Measurements from ENCODE around the gene SLC9A3. TPM values are rescaled to one million over a fixed set of nuclear protein-coding genes. Genes with fewer than 3 reads are reported as not detected.

Gene SLC9A3
- total RNA-seq, 4 donors from 2014 or later = 5.9 to 8.2 (median 7.6) TPM

DNA sequence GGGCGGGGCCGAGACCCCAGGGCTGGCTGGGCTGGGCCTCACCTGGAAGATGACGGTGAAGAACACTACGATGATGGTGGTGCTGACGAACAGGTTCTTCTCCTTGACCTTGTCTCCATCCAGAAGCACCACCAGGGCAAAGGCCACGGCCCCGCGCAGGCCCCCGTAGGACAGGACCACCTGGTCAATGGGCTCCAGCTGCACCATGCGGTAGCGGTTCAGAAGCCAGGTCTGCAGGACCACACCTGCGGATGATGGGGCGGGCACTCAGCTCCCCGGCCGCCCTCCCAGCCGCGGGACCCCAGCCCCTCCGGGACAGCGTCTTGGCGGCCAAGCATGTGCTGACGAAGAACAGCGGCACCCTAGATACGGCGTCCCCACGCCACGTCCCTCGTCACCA is 41.7 kb downstream of the SLC9A3 start:
- Histone ChIP-seq H3K27me3 (peaks cover 11% of the 10 kb centered on the region), H3K4me1 (no peaks in the 10 kb centered on the region), H3K36me3 (no peaks in the 10 kb centered on the region), H3K4me3 (replicated peaks in 1 of 3) (no peak overlapping the region), H3K27ac (no peak overlapping the region), H3K9me3 (no peaks in the 10 kb centered on the region)
- no peak for DNase-seq
- WGBS, 2 donors = 80 to 93% methylated on average over 5 to 25 of the region's 27 CpGs
- no peak for TF ChIP-seq POLR2A (IDR thresholded peaks at IDR 0.05)
- TF ChIP-seq, protein P1, sequence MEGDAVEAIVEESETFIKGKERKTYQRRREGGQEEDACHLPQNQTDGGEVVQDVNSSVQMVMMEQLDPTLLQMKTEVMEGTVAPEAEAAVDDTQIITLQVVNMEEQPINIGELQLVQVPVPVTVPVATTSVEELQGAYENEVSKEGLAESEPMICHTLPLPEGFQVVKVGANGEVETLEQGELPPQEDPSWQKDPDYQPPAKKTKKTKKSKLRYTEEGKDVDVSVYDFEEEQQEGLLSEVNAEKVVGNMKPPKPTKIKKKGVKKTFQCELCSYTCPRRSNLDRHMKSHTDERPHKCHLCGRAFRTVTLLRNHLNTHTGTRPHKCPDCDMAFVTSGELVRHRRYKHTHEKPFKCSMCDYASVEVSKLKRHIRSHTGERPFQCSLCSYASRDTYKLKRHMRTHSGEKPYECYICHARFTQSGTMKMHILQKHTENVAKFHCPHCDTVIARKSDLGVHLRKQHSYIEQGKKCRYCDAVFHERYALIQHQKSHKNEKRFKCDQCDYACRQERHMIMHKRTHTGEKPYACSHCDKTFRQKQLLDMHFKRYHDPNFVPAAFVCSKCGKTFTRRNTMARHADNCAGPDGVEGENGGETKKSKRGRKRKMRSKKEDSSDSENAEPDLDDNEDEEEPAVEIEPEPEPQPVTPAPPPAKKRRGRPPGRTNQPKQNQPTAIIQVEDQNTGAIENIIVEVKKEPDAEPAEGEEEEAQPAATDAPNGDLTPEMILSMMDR (IDR thresholded peaks at IDR 0.05) = no peak
- intact Hi-C loops (cut with DNase I) = no loop called here

DNA sequence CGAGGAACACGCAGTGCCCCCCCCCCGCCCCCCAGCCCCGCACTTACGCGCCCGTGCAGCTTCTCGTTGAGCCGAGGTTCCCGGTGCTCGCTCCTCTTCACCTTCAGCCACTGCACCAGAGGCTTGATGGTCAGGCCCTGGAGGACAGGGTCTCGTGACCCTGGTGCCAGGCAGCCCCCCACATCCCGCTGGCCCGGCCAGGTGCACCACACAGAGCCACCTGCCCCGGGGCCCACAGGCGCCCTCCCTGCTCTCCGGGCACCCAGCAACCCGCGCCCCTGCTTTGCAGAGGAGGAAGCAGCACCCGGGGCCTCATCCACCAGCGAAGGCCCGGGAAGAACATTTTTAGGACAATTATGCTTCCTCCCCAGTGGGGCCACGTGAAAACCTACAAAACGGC is 42.2 kb downstream of the SLC9A3 start:
- Histone ChIP-seq H3K9me3 (no peaks in the 10 kb centered on the region), H3K4me3 (replicated peaks in 1 of 3) (no peak overlapping the region), H3K27ac (no peak overlapping the region), H3K36me3 (no peaks in the 10 kb centered on the region), H3K4me1 (no peaks in the 10 kb centered on the region), H3K27me3 (peaks cover 11% of the 10 kb centered on the region)
- no peak for DNase-seq
- WGBS, 2 donors = 67% methylated on average over 1 of the region's 24 CpGs; no CpG with 5 or more reads in 1 of the 2 donors
- intact Hi-C loops (cut with DNase I) = no loop called here
- no peak for TF ChIP-seq POLR2A (IDR thresholded peaks at IDR 0.05)
- TF ChIP-seq, protein P1 (IDR thresholded peaks at IDR 0.05) = no peak

DNA sequence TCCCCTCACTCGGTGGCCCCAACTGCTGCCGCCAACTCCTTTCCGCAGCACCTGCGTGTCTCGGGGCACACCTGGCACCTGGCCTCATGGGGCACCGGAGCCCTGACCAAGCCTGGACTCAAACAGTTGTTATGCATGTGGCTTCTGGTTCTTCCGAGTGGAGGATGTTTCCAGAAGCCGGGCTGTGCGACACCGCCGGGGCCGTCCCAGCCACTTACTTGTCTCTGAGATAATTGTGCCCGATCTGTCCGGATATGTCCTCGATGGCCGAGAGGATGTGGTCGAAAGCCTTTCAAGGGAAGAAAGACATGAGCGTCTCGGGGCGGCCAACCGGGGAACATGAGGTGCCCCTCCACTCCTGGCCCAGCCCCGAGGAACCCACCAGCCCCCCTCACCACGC is 42.9 kb downstream of the SLC9A3 start:
- 76 to 82% methylated on average over 21 to 22 of the region's 23 CpGs for WGBS, 2 donors
- Histone ChIP-seq H3K27me3 (peaks cover 15% of the 10 kb centered on the region), H3K36me3 (no peaks in the 10 kb centered on the region)

DNA sequence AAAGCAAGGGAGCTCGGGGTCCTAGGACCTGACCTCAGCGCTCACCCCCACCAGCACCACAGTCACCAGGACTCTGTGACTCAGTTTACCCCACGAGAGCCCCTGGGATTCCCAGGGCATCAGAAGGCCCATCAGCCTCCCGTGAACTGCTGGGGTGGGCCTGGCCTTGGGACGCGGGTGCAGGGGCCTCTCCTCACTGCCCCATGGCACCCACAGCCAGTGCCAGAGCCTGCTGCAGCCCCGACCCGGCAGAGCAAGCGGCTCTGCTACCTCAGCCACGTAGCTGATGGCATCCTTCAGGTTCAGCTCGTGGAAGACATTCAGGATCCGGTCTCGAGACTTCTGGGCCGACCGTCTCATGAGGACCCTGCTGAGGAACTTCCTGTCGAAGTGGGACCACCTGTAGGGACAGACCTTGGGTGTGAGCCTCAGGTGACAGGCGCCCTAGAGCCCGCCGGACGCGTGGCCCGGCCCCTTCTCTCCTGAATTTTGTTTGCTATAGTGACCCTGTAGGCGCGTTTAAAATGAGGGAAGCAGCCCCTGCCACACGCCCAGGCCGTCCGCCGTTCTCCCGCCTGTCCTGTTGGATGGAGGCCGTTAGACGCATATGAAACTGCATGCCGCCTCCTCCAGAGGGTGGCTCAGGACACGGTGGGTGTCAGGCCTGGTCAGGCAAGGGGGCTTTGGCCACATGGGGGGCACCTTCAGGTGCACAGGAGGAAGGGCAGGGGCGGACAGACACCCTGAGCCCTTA is 44.5 kb downstream of the SLC9A3 start:
- intact Hi-C loops (cut with DNase I) = no loop called here
- 75 to 78% methylated on average over 11 to 34 of the region's 34 CpGs for WGBS, 2 donors
- H3K4me3 ChIP-seq (replicated peaks in 1 of 3) = no peak overlapping the region
- no peak overlapping the region for H3K27ac ChIP-seq
- H3K27me3 ChIP-seq = peaks cover 17% of the 10 kb centered on the region
- no peak for DNase-seq
- no peak for TF ChIP-seq POLR2A (IDR thresholded peaks at IDR 0.05)
- TF ChIP-seq, protein P1 (IDR thresholded peaks at IDR 0.05) = no peak
- H3K9me3 ChIP-seq = no peaks in the 10 kb centered on the region
- no peaks in the 10 kb centered on the region for H3K36me3 ChIP-seq
- peaks cover 5 to 7% of the 10 kb centered on the region in 2 donors for H3K4me1 ChIP-seq

More for the DNA sequence above, 42.9 kb downstream of the SLC9A3 start:
- intact Hi-C loops (cut with DNase I) = no loop called here
- no peaks in the 10 kb centered on the region for H3K9me3 ChIP-seq
- no peak overlapping the region for H3K27ac ChIP-seq
- DNase-seq = no peak
- H3K4me1 ChIP-seq = no peaks in the 10 kb centered on the region
- TF ChIP-seq POLR2A (IDR thresholded peaks at IDR 0.05) = no peak
- TF ChIP-seq, protein P1 (IDR thresholded peaks at IDR 0.05) = no peak
- no peak overlapping the region for H3K4me3 ChIP-seq (replicated peaks in 1 of 3)

DNA sequence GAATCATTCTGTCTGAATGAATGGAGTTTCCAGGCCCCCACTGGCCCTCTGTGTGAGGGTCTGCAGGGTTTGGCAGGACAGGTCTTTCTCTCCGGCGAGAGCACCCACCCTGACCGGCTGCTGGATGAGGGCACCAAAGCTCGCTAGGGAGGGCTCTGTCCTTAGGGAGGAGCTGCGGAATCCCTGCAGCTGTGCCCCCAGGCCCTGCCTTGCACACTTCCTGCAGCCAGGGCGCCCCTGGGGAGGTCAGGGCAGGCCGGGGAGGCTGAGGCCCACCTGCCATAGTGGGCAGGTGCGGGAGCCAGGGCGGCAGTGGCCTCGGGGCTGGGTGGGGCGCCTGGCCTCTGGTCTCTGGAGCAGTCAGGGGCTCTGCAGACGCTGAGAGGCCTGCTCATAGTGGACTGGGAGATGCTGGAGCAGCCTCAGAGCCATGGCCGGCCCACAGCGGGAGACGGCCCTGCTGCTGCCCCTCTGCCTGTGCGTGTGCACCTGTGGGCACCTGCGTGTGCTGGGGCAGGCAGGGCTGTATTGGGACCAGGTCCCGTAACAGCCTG is 45.2 kb downstream of the SLC9A3 start:
- TF ChIP-seq POLR2A (IDR thresholded peaks at IDR 0.05) = no peak
- TF ChIP-seq, protein P1 (IDR thresholded peaks at IDR 0.05) = no peak
- Histone ChIP-seq H3K9me3 (no peaks in the 10 kb centered on the region), H3K36me3 (no peaks in the 10 kb centered on the region), H3K27ac (no peak overlapping the region), H3K4me3 (replicated peaks in 1 of 3) (no peak overlapping the region), H3K27me3 (peaks cover 17% of the 10 kb centered on the region), H3K4me1 (peaks cover 7 to 8% of the 10 kb centered on the region in 2 donors)
- WGBS, 2 donors = 70 to 78% methylated on average over 2 to 15 of the region's 18 CpGs
- no peak for DNase-seq
- intact Hi-C loops (cut with DNase I) = no loop called here
